HUES48 (cell line): ENCODE results near the gene SASH1.

Experiments used
- H3K27ac ChIP-seq: one replicate; pipeline ENCODE4 v1.7.0; 2013; ENCODE audit warnings: low read depth, low read length, inconsistent platforms
- H3K27me3 ChIP-seq: 2 replicates; pipeline ENCODE4 v1.6.1; 2013; ENCODE audit warnings: mild to moderate bottlenecking, low read length; ENCODE audit not compliant: control insufficient read depth, insufficient read depth
- H3K36me3 ChIP-seq: 2 replicates; pipeline ENCODE4 v1.6.1; 2013; ENCODE audit warnings: low read length; ENCODE audit not compliant: control insufficient read depth, insufficient read depth
- H3K4me1 ChIP-seq: 2 replicates; pipeline ENCODE4 v1.6.1; 2013; ENCODE audit warnings: mild to moderate bottlenecking, low read length; ENCODE audit not compliant: control insufficient read depth, insufficient read depth
- H3K4me3 ChIP-seq: 2 replicates; pipeline ENCODE4 v1.5.1; 2013; ENCODE audit warnings: mild to moderate bottlenecking, low read depth, low read length
- H3K9ac ChIP-seq: 2 replicates; pipeline ENCODE4 v1.6.1; 2013; ENCODE audit warnings: mild to moderate bottlenecking, low read depth, low read length, moderate library complexity
- H3K9me3 ChIP-seq: 2 replicates; pipeline ENCODE4 v1.6.1; 2013; ENCODE audit warnings: low read length; ENCODE audit not compliant: control insufficient read depth, insufficient read depth

Gene SASH1

GRCh38 chr6:148509800-148510581, 167.4 kb downstream of the SASH1 start:
- Histone ChIP-seq H3K27ac (no peak overlapping the region), H3K9me3 (no peaks in the 10 kb centered on the region), H3K4me3 (no peak overlapping the region), H3K4me1 (peaks cover 42% of the 10 kb centered on the region), H3K27me3 (no peaks in the 10 kb centered on the region), H3K36me3 (no peaks in the 10 kb centered on the region), H3K9ac (no peak overlapping the region; the same call in 1 of the 2 replicates)

DNA sequence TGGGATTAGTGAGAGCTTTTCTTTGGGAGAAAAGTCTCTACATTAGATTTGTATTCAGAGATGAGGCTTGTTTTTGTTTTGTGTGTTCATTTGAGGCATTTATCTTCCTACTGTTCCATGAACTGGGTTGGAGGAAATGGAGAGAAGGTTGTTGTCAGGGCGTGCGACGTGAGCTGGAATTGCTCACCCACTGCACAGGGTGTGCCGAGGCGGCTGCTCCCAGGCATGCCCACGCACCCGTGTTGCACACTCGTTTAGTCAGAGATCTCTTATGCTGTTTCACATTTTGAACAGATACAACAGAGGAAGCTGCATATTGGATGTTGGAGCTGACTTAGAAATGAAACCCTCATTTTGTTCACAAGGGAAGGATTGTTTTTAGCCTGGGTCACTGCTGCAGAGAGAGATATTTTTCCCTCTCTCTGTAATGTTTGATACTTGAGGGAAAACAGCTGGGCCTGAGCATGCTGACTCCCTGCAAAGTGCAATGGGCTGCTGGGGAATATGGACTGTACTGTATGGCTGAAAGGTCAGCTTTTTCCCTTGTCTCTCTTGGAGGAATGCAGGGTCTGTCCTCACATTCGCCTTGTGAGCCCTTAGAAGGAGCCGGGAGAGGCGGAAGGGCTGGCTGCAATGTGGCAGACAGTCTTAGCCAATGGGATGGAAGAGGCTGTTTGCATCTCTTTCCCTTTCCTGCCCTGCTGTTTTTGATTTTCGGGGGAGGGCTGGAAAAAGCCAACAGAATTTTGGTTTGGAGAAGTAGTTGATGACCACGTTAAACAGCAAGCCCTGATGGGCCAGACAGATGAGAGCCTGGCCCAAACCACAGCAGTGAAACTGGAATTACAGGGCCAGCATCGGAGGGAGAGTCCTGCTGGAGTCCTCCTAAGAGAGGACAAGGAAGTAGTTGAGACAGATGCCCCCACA, 170.8 kb downstream of the SASH1 start:
- H3K27ac ChIP-seq = no peak overlapping the region
- no peak overlapping the region for H3K4me3 ChIP-seq
- peaks cover 60% of the 10 kb centered on the region for H3K4me1 ChIP-seq

DNA sequence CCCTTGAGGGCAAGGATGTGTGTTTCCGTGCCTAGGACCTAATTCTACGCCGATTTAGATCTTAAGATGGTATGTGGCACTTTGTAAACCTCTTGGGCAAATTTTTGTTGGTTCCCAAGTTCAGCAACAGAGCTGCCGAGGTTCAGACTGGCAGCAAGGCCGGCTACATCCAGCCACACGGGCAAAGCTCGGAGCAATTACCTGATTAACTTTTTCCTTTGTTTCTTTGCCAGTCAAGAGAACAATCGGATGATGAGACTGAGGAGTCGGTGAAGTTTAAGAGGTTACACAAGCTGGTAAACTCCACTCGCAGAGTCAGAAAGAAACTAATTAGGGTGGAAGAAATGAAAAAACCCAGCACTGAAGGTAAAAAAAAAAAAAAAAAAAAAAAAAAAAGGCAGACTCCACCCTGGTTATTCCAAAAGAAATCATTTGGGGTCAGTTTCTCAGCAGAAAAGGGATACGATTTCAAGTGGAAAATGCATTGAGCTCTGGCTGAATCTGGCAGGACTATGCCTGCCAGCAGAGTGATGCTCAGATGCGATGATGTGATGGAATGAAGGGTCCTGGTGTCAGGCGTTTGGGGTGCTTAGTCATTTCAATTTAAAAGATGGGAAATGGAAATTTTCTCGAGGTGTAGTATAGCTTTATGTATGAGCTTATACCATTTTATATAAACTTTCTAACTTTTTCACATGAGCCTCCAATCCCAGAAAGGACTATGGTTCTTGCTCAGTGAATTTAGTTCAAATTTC, 171.6 kb downstream of the SASH1 start:
- Histone ChIP-seq H3K27ac (no peak overlapping the region), H3K9me3 (no peaks in the 10 kb centered on the region), H3K4me3 (no peak overlapping the region)

More for the DNA sequence above, 170.8 kb downstream of the SASH1 start:
- Histone ChIP-seq H3K9ac (no peak overlapping the region), H3K36me3 (no peaks in the 10 kb centered on the region), H3K9me3 (no peaks in the 10 kb centered on the region), H3K27me3 (no peaks in the 10 kb centered on the region)

DNA sequence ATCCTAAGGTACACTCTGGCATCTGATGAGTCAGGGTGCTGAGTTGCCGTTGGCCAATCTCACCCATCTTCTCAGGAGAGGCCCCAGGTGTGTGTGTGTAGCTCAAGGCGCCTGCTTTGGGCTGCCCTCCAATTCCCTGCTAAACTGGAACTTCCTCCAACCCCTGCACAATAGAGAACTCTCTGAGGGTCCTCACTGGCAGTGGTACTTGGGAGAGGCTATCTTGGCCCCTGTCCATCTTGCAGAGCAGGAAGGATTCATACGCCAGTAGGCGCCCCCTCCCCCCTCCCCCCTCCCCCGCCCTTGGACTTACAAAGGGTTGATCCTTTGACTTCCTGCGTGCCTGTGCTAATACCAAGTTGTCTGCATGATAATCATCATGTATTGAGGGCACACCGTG, 173.6 kb downstream of the SASH1 start:
- no peaks in the 10 kb centered on the region for H3K9me3 ChIP-seq
- H3K36me3 ChIP-seq = peaks cover 14% of the 10 kb centered on the region

More for the DNA sequence above, 171.6 kb downstream of the SASH1 start:
- Histone ChIP-seq H3K9ac (no peak overlapping the region), H3K27me3 (no peaks in the 10 kb centered on the region), H3K36me3 (no peaks in the 10 kb centered on the region), H3K4me1 (peaks cover 51% of the 10 kb centered on the region)

GRCh38 chr6:148516617-148517016, 174.0 kb downstream of the SASH1 start:
- H3K27ac ChIP-seq = no peak overlapping the region
- H3K36me3 ChIP-seq = peaks cover 14% of the 10 kb centered on the region
- H3K27me3 ChIP-seq = no peaks in the 10 kb centered on the region
- H3K4me1 ChIP-seq = peaks cover 54% of the 10 kb centered on the region
- no peak overlapping the region for H3K4me3 ChIP-seq
- H3K9me3 ChIP-seq = no peaks in the 10 kb centered on the region
- H3K9ac ChIP-seq = no peak overlapping the region

More for the DNA sequence above, 173.6 kb downstream of the SASH1 start:
- H3K9ac ChIP-seq = no peak overlapping the region
- H3K27ac ChIP-seq = no peak overlapping the region
- no peaks in the 10 kb centered on the region for H3K27me3 ChIP-seq
- H3K4me3 ChIP-seq = no peak overlapping the region
- H3K4me1 ChIP-seq = peaks cover 50% of the 10 kb centered on the region

DNA sequence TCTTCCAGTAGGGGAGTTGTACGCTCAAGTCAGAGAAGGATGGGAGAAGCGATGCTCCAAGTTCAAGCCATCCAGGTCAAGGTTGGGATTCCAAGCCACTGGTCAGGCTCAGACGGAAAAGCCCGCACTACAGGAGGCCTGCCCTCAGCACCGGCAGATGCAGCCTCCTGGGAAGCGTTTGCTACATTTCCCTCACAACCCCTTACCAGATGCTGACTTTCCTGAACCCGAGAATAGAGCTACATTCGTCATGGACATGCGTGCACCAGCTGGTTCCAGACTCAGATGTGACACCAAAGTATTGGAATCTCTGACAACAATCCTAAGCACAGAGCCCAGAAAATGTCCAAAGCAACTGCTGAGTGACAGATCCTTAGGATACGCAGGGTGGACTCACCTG, 174.8 kb downstream of the SASH1 start:
- Histone ChIP-seq H3K27me3 (no peaks in the 10 kb centered on the region), H3K9ac (no peak overlapping the region), H3K27ac (no peak overlapping the region), H3K4me1 (peaks cover 57% of the 10 kb centered on the region), H3K4me3 (no peak overlapping the region), H3K36me3 (peaks cover 14% of the 10 kb centered on the region), H3K9me3 (no peaks in the 10 kb centered on the region)

- H3K27ac ChIP-seq = no peak overlapping the region
- no peaks in the 10 kb centered on the region for H3K9me3 ChIP-seq
- H3K4me3 ChIP-seq = no peak overlapping the region
- H3K36me3 ChIP-seq = peaks cover 14% of the 10 kb centered on the region
- H3K27me3 ChIP-seq = no peaks in the 10 kb centered on the region
- no peak overlapping the region for H3K9ac ChIP-seq
- H3K4me1 ChIP-seq = peaks cover 56% of the 10 kb centered on the region
These were observed 176.0 kb downstream of the SASH1 start for GRCh38 chr6:148518511-148519156.

GRCh38 chr6:148520109-148520841, 177.6 kb downstream of the SASH1 start:
- H3K27ac ChIP-seq = no peak overlapping the region
- no peak overlapping the region for H3K4me3 ChIP-seq
- H3K9me3 ChIP-seq = no peaks in the 10 kb centered on the region
- H3K9ac ChIP-seq = no peak overlapping the region
- H3K36me3 ChIP-seq = peaks cover 15% of the 10 kb centered on the region
- H3K4me1 ChIP-seq = peaks cover 41% of the 10 kb centered on the region
- H3K27me3 ChIP-seq = no peaks in the 10 kb centered on the region

GRCh38 chr6:148521158-148521557, 178.5 kb downstream of the SASH1 start:
- Histone ChIP-seq H3K27ac (no peak overlapping the region), H3K4me3 (no peak overlapping the region), H3K27me3 (no peaks in the 10 kb centered on the region), H3K9me3 (no peaks in the 10 kb centered on the region), H3K36me3 (peaks cover 19% of the 10 kb centered on the region), H3K9ac (no peak overlapping the region), H3K4me1 (peaks cover 32% of the 10 kb centered on the region)

DNA sequence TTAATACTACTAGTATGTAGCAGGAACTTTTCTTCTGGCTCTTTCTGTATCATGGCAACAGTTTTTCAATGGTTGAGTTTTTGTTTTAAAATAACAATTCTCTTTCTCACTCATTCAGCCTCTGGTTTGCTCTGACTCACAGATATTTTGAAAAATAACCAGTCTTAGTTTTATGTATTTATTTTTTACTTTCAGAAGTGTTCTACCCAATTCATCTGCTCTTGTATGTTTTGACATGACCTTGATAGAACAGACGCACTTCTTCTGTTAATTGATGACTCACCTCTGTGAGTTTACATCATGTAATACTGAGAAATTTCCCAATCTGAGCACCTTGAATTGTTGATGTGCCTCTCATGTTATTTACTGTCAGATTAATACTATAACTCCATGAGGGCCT, 178.9 kb downstream of the SASH1 start:
- Histone ChIP-seq H3K4me3 (no peak overlapping the region), H3K27ac (no peak overlapping the region), H3K9me3 (no peaks in the 10 kb centered on the region), H3K9ac (no peak overlapping the region), H3K4me1 (peaks cover 29% of the 10 kb centered on the region), H3K36me3 (peaks cover 19% of the 10 kb centered on the region), H3K27me3 (no peaks in the 10 kb centered on the region)
